ENCODE data around the gene TMEM171.

TMEM171 gene

GRCh38 chr5:73119451-73120157, 771 bp upstream of the TMEM171 start:
- no peak for DNase-seq (ENCODE audit: low spot score)

GRCh38 chr5:73121119-73121463, 716 bp downstream of the TMEM171 start:
- no peak for DNase-seq (ENCODE audit: low spot score)

GRCh38 chr5:73122875-73123810, 2.8 kb downstream of the TMEM171 start:
- no peak for DNase-seq (ENCODE audit: low spot score)

GRCh38 chr5:73125289-73125688, 4.9 kb downstream of the TMEM171 start:
- no peak for DNase-seq (ENCODE audit: low spot score)

GRCh38 chr5:73126381-73126780, 6.0 kb downstream of the TMEM171 start:
- DNase-seq (ENCODE audit: low spot score) = no peak

GRCh38 chr5:73126957-73127356, 6.6 kb downstream of the TMEM171 start:
- DNase-seq (ENCODE audit: low spot score) = no peak

- DNase-seq (ENCODE audit: low spot score) = no peak
These were observed 8.8 kb downstream of the TMEM171 start for GRCh38 chr5:73129143-73129542.

- DNase-seq (ENCODE audit: low spot score) = no peak
These were observed 10.4 kb downstream of the TMEM171 start for GRCh38 chr5:73130811-73131210.

- no peak for DNase-seq (ENCODE audit: low spot score)
These were observed 11.5 kb downstream of the TMEM171 start for GRCh38 chr5:73131711-73132425.

- DNase-seq (ENCODE audit: low spot score) = no peak
These were observed 12.4 kb downstream of the TMEM171 start for GRCh38 chr5:73132759-73133158.

GRCh38 chr5:73135021-73135420, 14.6 kb downstream of the TMEM171 start:
- DNase-seq (ENCODE audit: low spot score) = no peak

GRCh38 chr5:73135429-73136054, 15.2 kb downstream of the TMEM171 start:
- DNase-seq (ENCODE audit: low spot score) = peak; percentile 39

- DNase-seq (ENCODE audit: low spot score) = no peak
These were observed 15.7 kb downstream of the TMEM171 start for GRCh38 chr5:73136055-73136562.

- DNase-seq (ENCODE audit: low spot score) = no peak
These were observed 17.5 kb downstream of the TMEM171 start for GRCh38 chr5:73137563-73138530.

- DNase-seq (ENCODE audit: low spot score) = no peak
These were observed 19.1 kb downstream of the TMEM171 start for GRCh38 chr5:73139485-73139884.

- no peak for DNase-seq (ENCODE audit: low spot score)
These were observed 20.4 kb downstream of the TMEM171 start for GRCh38 chr5:73140801-73141200.

- DNase-seq (ENCODE audit: low spot score) = no peak
These were observed 21.7 kb downstream of the TMEM171 start for GRCh38 chr5:73142035-73142434.

- no peak for DNase-seq (ENCODE audit: low spot score)
These were observed 23.3 kb downstream of the TMEM171 start for GRCh38 chr5:73143716-73144115.

GRCh38 chr5:73149540-73149939, 29.2 kb downstream of the TMEM171 start:
- DNase-seq (ENCODE audit: low spot score) = no peak

- no peak for DNase-seq (ENCODE audit: low spot score)
These were observed 30.5 kb downstream of the TMEM171 start for GRCh38 chr5:73150876-73151275.
